Right lobe of liver (tissue), 6 donors: Measurements from ENCODE around the gene ACSL1. TPM values are rescaled to one million over a fixed set of nuclear protein-coding genes. Genes with fewer than 3 reads are reported as not detected.

Experiments
- ATAC-seq, 4 donors: fragments of 200-7000 bp; cut with Tn5 transposase; one replicate each; pipeline ENCODE4 v1.9.1; 2020; ENCODE audit warnings: mild to moderate bottlenecking in 4 of 4, moderate library complexity in 4 of 4
- DNase-seq, 3 donors: peaks; one replicate each; pipeline ENCODE4 v3.0.0-alpha.2; 2020
- H3K27ac ChIP-seq, 3 donors: fragments of 200-600 bp; one replicate each; pipeline ENCODE4 v1.8.0; 2022
- H3K27me3 ChIP-seq, 2 donors: fragments of 200-600 bp; one replicate each; pipeline ENCODE4 v1.8.0; 2022
- H3K36me3 ChIP-seq, 4 donors: fragments of 200-600 bp; sonication (generic) in 1 of 4; one replicate each; pipeline versions ENCODE4 v1.5.1 to v1.8.0; 2017 to 2022; ENCODE audit warnings: control low read depth in 1 of 4
- H3K4me1 ChIP-seq, 4 donors: fragments of 200-600 bp; sonication (generic) in 1 of 4; one replicate each; pipeline versions ENCODE4 v1.5.1 to v1.8.0; 2017 to 2022; ENCODE audit warnings: control low read depth in 1 of 4
- H3K4me3 ChIP-seq, 3 donors: fragments of 200-600 bp; one replicate each; pipeline ENCODE4 v1.8.0; 2022
- H3K9me3 ChIP-seq, 4 donors: fragments of 200-600 bp; sonication (generic) in 1 of 4; one replicate each; pipeline versions ENCODE4 v1.5.1 to v1.8.0; 2017 to 2022; ENCODE audit warnings: control low read depth in 1 of 4
- CTCF ChIP-seq, 4 donors: fragments of 200-600 bp in 3 of 4; fragments of 450-650 bp in 1 of 4; IDR thresholded peaks; one replicate each; pipeline versions ENCODE4 v1.5.1 to v1.8.0; 2016 to 2022; ENCODE audit warnings: antibody characterized with exemption in 4 of 4, mild to moderate bottlenecking in 2 of 4
- POLR2A ChIP-seq: fragments of 450-650 bp; IDR thresholded peaks from one replicate; pipeline ENCODE4 v1.6.1; 2017; ENCODE audit warnings: antibody characterized with exemption, mild to moderate bottlenecking
- WGBS: methylation state at CpG from one replicate; pipeline ENCODE4 v1.1.6; 2018; ENCODE audit warnings: low coverage, low lambda C conversion rate; ENCODE audit not compliant: insufficient coverage; ENCODE audit errors: missing lambda C conversion rate; 5-methylcytosine and 5-hydroxymethylcytosine counted together
- intact Hi-C, 2 donors: fragments of 100-400 bp; cut with DNase I; formaldehyde crosslinking; loops; one replicate each; pipeline versions ENCODE4 v1.11.2 to v1.14.1; 2022
- total RNA-seq, 6 experiments: library from RNA; depleted of rRNA in 2 of 6; stranded (reverse); fragments of >200 nt in 2 of 6; fragmentation: NEBNext Ultra II Directional in 3 of 6; extraction: Animal tissue kit (Norgen Biotek cat#: 25700) in 3 of 6; gene quantifications; one replicate each; pipeline versions ENCODE4 v1.1.0 to v1.2.4, GENCODE V29; 2016 to 2023
- donor health status: DM: no; HTN: yes; CAD: no.
- donor health status: DM: no; HTN: no; CAD: no.
- donor health status: DM: no; HTN: no; CAD: no.
- donor health status: DM: no; HTN: yes; CAD: no.
- donor health status: DM: no; HTN: yes; CAD: no.

Gene ACSL1
- total RNA-seq, 6 experiments from 2014 or later = 544 to 1,154 (median 743) TPM

- 38% methylated on average over 1 of the region's 1 CpG for WGBS
- intact Hi-C loops = no loop called here
- ATAC-seq = peak in 2 of 4 donors; percentile 27 to 37
- peaks cover 0 to 4% (median 0%) of the 10 kb centered on the region in 4 donors for H3K4me1 ChIP-seq
- DNase-seq = no peak
- H3K27ac ChIP-seq = peak overlapping the region in 1 of 3 donors; percentile 52
- H3K27me3 ChIP-seq = no peaks in the 10 kb centered on the region
- TF ChIP-seq POLR2A = no peak
- TF ChIP-seq CTCF (IDR thresholded peaks at IDR 0.05) = no peak
- no peak overlapping the region for H3K4me3 ChIP-seq
- H3K9me3 ChIP-seq = no peaks in the 10 kb centered on the region
- no peaks in the 10 kb centered on the region for H3K36me3 ChIP-seq
These were observed 30.5 kb upstream of the ACSL1 start for GRCh38 chr4:184856277-184856609.

- peak overlapping the region in 2 of 3 donors; percentile 52 to 60 for H3K27ac ChIP-seq
- peak; percentile 8 to 41 (median 32) for ATAC-seq
- 43% methylated on average over 6 of the region's 6 CpGs for WGBS
These were observed 28.9 kb upstream of the ACSL1 start for GRCh38 chr4:184854673-184855072.

GRCh38 chr4:184853436-184853835 lies 27.7 kb upstream of the ACSL1 start:
- Histone ChIP-seq H3K4me1 (peaks cover 0 to 4% (median 0%) of the 10 kb centered on the region in 4 donors), H3K4me3 (no peak overlapping the region), H3K27ac (no peak overlapping the region), H3K27me3 (no peaks in the 10 kb centered on the region), H3K9me3 (no peaks in the 10 kb centered on the region), H3K36me3 (no peaks in the 10 kb centered on the region)
- ATAC-seq (no peak), DNase-seq (no peak)
- intact Hi-C loops = no loop called here
- 82% methylated on average over 9 of the region's 9 CpGs for WGBS
- TF ChIP-seq POLR2A (no peak), CTCF (IDR thresholded peaks at IDR 0.05) (no peak)

More at GRCh38 chr4:184854673-184855072, 28.9 kb upstream of the ACSL1 start:
- TF ChIP-seq CTCF (IDR thresholded peaks at IDR 0.05) (no peak), POLR2A (no peak)
- peaks cover 0 to 4% (median 0%) of the 10 kb centered on the region in 4 donors for H3K4me1 ChIP-seq
- no peaks in the 10 kb centered on the region for H3K9me3 ChIP-seq
- intact Hi-C loops = no loop called here
- no peak for DNase-seq
- no peaks in the 10 kb centered on the region for H3K27me3 ChIP-seq
- H3K36me3 ChIP-seq = no peaks in the 10 kb centered on the region
- H3K4me3 ChIP-seq = no peak overlapping the region

- no peak for TF ChIP-seq POLR2A
- no peak for TF ChIP-seq CTCF (IDR thresholded peaks at IDR 0.05)
- no peaks in the 10 kb centered on the region for H3K27me3 ChIP-seq
- ATAC-seq = no peak
- H3K4me1 ChIP-seq = peaks cover 0 to 4% (median 0%) of the 10 kb centered on the region in 4 donors
- H3K4me3 ChIP-seq = no peak overlapping the region
- H3K36me3 ChIP-seq = no peaks in the 10 kb centered on the region
- no peak overlapping the region for H3K27ac ChIP-seq
- no peaks in the 10 kb centered on the region for H3K9me3 ChIP-seq
- DNase-seq = no peak
- 79% methylated on average over 1 of the region's 1 CpG for WGBS
- intact Hi-C loops = no loop called here
These were observed 26.1 kb upstream of the ACSL1 start for GRCh38 chr4:184851886-184852285.

GRCh38 chr4:184851200-184851541 lies 25.4 kb upstream of the ACSL1 start:
- no peaks in the 10 kb centered on the region for H3K9me3 ChIP-seq
- DNase-seq = no peak
- peak; percentile 42 to 57 (median 46) for ATAC-seq
- peaks cover 0 to 4% (median 0%) of the 10 kb centered on the region in 4 donors for H3K4me1 ChIP-seq
- H3K27me3 ChIP-seq = no peaks in the 10 kb centered on the region
- H3K4me3 ChIP-seq = no peak overlapping the region
- TF ChIP-seq POLR2A (peak; percentile 37), CTCF (IDR thresholded peaks at IDR 0.05) (no peak)
- H3K27ac ChIP-seq = no peak overlapping the region
- 71% methylated on average over 3 of the region's 3 CpGs for WGBS
- intact Hi-C loops = no loop called here
- H3K36me3 ChIP-seq = no peaks in the 10 kb centered on the region
